B cell (primary cell): ENCODE results near the gene PLS3.

Experiments used
- CTCF ChIP-seq: fragments of 200-600 bp; IDR thresholded peaks from one replicate; pipeline ENCODE4 v1.8.0; 2022; ENCODE audit warnings: antibody characterized with exemption, mild to moderate bottlenecking
- EZH2 ChIP-seq: IDR thresholded peaks from 2 replicates; pipeline ENCODE4 v1.6.1; 2012; ENCODE audit warnings: borderline replicate concordance, low read depth, mild to moderate bottlenecking, moderate library complexity, low read length; ENCODE audit not compliant: insufficient read depth, poor library complexity, severe bottlenecking

- no peak for TF ChIP-seq CTCF
- no peak for TF ChIP-seq EZH2
These were observed 1.5 kb downstream of the PLS3 start for GRCh38 chrX:115562480-115562847.
